Measurements from ENCODE around the gene GPI. TPM values are rescaled to one million over a fixed set of nuclear protein-coding genes. Genes with fewer than 3 reads are reported as not detected.

GPI gene
- total RNA-seq, 1 experiment from 2014 or later = 201 TPM

GRCh38 chr19:34402074-34402600 is 37.1 kb downstream of the GPI start:
- TF ChIP-seq CTCF (IDR thresholded peaks at IDR 0.05; ENCODE audit: unreplicated experiment) = no peak
- CTCF ChIA-PET = no interaction called here
- intact Hi-C loops (cut with micrococcal nuclease) = no loop called here
- Mint-ChIP-seq H3K27ac (ENCODE audit: low read depth, unreplicated experiment) (no peak overlapping the region), H3K27me3 (ENCODE audit: insufficient read depth, unreplicated experiment) (no peaks in the 10 kb centered on the region), H3K36me3 (ENCODE audit: insufficient read depth, unreplicated experiment) (peaks cover 36% of the 10 kb centered on the region), H3K4me1 (ENCODE audit: insufficient read depth, unreplicated experiment) (no peaks in the 10 kb centered on the region), H3K4me3 (ENCODE audit: unreplicated experiment) (no peak overlapping the region), H3K9me3 (ENCODE audit: unreplicated experiment) (no peaks in the 10 kb centered on the region)
- DNase-seq (ENCODE audit: unreplicated experiment) = no peak
- BruUV-seq (replicated peaks) = no TSS peak
- POLR2A ChIA-PET = interaction anchor here (0.7 kb wide), 1 partner anchor 178 kb away, joined by 3 read pairs; no protein-coding TSS in a partner anchor

- no peaks in the 10 kb centered on the region for H3K27me3 Mint-ChIP-seq (ENCODE audit: insufficient read depth, unreplicated experiment)
- TF ChIP-seq CTCF (IDR thresholded peaks at IDR 0.05; ENCODE audit: unreplicated experiment) = no peak
- BruUV-seq (replicated peaks) = no TSS peak
- H3K4me1 Mint-ChIP-seq (ENCODE audit: insufficient read depth, unreplicated experiment) = no peaks in the 10 kb centered on the region
- ChIA-PET POLR2A (interaction anchor here (0.5 to 1.8 kb wide), 7 partner anchors 13 to 1055 kb away, joined by 3 to 10 read pairs (median 3); partner anchors contain the start of gene UBA2), CTCF (interaction anchor here (0.6 to 0.8 kb wide), 2 partner anchors 74 to 1176 kb away, joined by 3 read pairs; no protein-coding TSS in a partner anchor)
- no peaks in the 10 kb centered on the region for H3K9me3 Mint-ChIP-seq (ENCODE audit: unreplicated experiment)
- no peak for DNase-seq (ENCODE audit: unreplicated experiment)
- peak overlapping the region; percentile 86 for H3K27ac Mint-ChIP-seq (ENCODE audit: low read depth, unreplicated experiment)
- H3K4me3 Mint-ChIP-seq (ENCODE audit: unreplicated experiment) = peak overlapping the region; percentile 88
- H3K36me3 Mint-ChIP-seq (ENCODE audit: insufficient read depth, unreplicated experiment) = peaks cover 30% of the 10 kb centered on the region
- intact Hi-C loops (cut with micrococcal nuclease) = no loop called here
These were observed 38.8 kb downstream of the GPI start for GRCh38 chr19:34403784-34404108.

- H3K9me3 Mint-ChIP-seq (ENCODE audit: unreplicated experiment) = no peaks in the 10 kb centered on the region
- ChIA-PET POLR2A (interaction anchor here (0.5 to 1.8 kb wide), 10 partner anchors 12 to 1055 kb away, joined by 3 to 10 read pairs (median 3); partner anchors contain the start of gene UBA2), CTCF (interaction anchor here (0.6 to 0.8 kb wide), 3 partner anchors 74 to 1756 kb away, joined by 3 read pairs; no protein-coding TSS in a partner anchor)
- TSS peak; percentile 31 for BruUV-seq (replicated peaks)
- intact Hi-C loops (cut with micrococcal nuclease) = no loop called here
- TF ChIP-seq CTCF (IDR thresholded peaks at IDR 0.05; ENCODE audit: unreplicated experiment) = no peak
- H3K27me3 Mint-ChIP-seq (ENCODE audit: insufficient read depth, unreplicated experiment) = no peaks in the 10 kb centered on the region
- peaks cover 33% of the 10 kb centered on the region for H3K36me3 Mint-ChIP-seq (ENCODE audit: insufficient read depth, unreplicated experiment)
- peak within 1 kb of the TSS; percentile 86 for H3K27ac Mint-ChIP-seq (ENCODE audit: low read depth, unreplicated experiment)
- peak within 1 kb of the TSS; percentile 88 for H3K4me3 Mint-ChIP-seq (ENCODE audit: unreplicated experiment)
- DNase-seq (ENCODE audit: unreplicated experiment) = peak; percentile 94
- no peaks in the 10 kb centered on the region for H3K4me1 Mint-ChIP-seq (ENCODE audit: insufficient read depth, unreplicated experiment)
These were observed 39.3 kb downstream of the GPI start, which contains the start of gene PDCD2L for GRCh38 chr19:34404109-34404909. PDCD2L (plus strand) TSS chr19:34404399; CDS start chr19:34404431, 32 bp downstream.

Data from MCF 10A (cell line).